GM19463 (cell line): ENCODE measurements around the gene A4GNT.
"Not testable (repeated sequence)": the region's sequence is repeated elsewhere in the genome, so short reads cannot be mapped to it uniquely, and the experiment has no call there.

Experiments
- ATAC-seq: cut with Tn5 transposase; IDR thresholded peaks from one replicate; pipeline ENCODE4 v1.9.1; 2021; ENCODE audit warnings: mild to moderate bottlenecking, moderate library complexity; ENCODE audit not compliant: unreplicated experiment

Gene A4GNT

GRCh38 chr3:138132239-138132638 lies at the start of gene A4GNT:
Gene A4GNT, minus strand, starts transcription at chr3:138132390. Its CDS starts 1,134 bp downstream, at chr3:138131256.
- ATAC-seq, result no peak

DNA sequence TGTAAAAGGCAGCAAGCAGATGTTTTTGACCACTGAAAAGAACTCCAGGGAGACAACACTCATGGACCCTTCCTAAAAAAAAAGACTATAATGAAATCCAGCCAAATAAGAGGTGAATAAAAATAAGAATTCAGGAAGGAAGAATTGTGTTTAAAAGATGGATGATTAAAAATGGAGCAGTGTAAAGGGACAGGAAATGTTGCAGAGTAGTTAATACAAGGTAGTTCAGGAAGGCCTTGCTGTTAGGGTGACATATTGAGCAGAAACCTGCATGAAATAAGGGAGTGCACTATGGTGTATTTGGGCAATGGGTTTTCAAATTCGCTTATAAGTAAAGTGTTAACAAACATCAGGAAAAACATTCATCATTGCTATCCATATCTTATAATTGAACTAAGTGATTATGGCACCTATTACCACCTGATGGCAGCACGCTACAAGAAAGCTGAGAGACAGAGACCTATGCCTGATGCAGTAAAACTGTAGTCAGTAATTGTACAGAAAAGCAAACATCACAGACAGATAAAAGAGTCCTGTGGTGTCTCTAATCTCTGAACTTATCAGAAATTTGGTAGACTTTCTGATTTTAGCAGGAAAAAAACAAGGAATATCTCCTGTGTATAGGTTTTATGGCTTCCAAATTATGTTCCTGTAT lies 48.3 kb upstream of the A4GNT start:
- peak; percentile 60 for ATAC-seq

GRCh38 chr3:138174421-138175131 lies 42.4 kb upstream of the A4GNT start, which contains the start of gene DBR1:
Gene DBR1, minus strand, starts transcription at chr3:138174921. Its CDS starts 126 bp downstream, at chr3:138174795.
- ATAC-seq, result peak; percentile 91

DNA sequence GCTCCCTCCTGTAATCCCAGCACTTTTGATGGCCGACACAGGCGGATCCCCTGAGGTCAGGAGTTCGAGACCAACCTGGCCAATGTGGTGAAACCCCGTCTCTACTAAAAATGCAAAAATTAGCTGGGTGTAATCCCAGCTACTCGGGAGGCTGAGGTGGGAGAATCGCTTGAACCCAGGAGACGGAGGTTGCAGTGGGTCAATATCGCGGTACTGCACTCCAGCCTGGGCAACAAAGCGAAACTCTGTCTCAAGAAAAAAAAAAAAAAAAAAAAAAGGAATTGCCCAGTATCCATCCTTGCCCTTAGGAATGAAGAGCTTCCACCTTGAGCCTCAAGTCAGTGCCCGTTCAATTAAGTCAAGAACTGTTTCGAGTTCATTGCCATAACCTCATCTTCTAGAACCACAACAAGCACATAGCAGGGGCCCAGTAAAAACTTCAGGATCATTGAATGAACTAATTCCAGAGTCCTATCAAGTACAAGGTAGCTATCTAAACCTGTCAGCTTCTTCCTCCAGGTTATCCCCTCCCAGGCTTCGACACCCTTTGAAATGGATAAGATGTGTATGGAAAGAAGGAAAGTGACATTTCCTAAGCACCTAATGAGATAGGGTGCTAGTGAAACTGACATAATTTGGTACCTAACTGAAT lies 41.7 kb upstream of the A4GNT start:
- ATAC-seq, result no peak

DNA sequence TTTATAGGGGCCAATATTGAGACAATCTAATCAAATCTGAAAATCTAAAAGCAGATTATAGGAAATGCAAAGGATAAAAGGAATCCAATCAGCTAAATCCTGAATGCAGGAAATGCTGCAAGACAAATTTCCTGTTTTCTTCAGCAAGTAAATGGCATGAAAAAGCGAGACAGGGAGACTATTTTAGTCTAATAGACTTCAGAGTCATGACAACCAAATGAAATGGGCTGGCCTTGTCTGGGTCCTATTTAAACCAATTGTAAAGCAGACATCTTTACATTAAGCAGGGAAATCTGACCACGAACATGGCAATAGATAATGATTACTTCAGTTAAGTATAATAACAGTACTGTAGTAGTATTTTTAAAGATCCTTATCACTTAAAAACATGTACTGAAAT lies 40.4 kb upstream of the A4GNT start:
- ATAC-seq, result no peak

DNA sequence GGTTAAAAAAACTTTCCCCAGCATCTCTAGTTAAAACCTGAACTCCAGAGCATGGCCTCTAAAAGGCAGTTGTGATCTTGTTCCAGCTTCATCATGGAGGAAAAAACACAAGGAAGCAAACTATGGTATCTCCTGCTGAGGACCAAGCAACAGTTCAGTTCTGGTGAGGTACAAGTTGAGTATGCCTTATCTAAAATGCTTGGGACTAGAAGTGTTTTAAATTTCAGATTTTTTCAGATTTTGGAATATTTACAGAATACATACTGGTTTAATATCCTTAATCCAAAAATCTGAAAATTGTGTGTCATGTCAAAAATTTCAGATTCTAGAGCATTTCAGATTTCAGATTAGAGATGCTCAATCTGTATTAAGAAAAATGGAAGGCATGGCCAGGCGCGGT lies 32.9 kb upstream of the A4GNT start:
- ATAC-seq, result no peak

- ATAC-seq, result no peak
These were observed 25.6 kb upstream of the A4GNT start for GRCh38 chr3:138157743-138158142.

DNA sequence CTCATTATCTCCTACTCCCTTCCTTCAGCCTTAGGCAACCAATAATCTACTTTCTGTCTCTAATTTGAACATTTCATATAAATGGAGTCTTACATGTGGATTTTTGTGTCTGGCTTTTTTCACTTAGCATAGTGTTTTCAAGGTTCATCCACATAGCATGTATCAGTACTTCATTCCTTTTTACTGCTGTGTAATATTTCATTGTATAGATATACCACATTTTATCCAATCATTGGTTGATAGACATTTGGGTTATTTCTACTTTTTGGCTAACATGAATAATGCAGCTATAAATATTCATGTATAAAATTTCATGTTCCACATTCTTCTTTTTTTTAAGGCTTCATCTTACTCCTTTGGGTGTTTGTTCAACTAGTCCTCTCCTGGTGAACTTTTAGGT lies 22.3 kb upstream of the A4GNT start:
- ATAC-seq, result no peak

- no peak for ATAC-seq
These were observed 16.3 kb upstream of the A4GNT start for GRCh38 chr3:138148503-138148902.

- ATAC-seq, result not testable (repeated sequence)
These were observed 10.0 kb upstream of the A4GNT start for GRCh38 chr3:138142181-138142580.

DNA sequence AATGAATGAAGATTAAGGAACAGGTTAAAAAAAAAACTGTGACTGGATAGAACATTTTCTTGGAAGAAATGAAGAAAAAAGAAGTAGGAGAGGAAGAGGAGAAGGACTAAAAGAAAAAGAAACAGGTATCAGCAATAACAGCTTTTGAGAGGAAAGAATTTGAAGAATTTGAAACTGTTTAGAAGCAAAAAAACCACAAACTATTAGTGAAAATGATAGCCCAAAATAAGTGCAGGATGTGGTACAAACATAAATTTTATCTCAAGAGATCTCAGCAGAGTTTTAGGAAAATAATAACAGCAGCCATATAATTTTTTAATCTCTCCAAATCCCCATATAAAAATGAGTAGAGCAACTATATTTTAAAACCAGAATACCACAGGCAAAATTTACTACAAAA lies 8.8 kb upstream of the A4GNT start:
- ATAC-seq, result no peak

DNA sequence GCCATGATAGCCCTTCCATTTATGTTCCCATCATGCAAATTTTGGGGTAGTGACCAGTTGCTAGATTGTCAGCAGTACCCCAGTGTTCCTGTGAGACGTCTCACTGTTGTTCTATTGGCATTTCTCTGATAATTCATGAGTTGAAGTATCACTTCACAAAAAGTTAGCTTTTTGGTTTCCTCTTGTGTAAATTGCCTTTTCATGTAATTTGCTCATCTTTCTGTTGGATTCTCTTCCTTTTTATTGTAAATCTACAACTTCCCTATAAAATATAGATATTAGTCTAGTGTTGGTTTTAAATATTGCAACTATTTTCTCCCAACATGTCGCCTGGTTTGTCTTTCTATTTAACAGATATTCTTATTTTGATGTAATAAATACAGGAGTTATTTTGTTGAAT lies 7.5 kb upstream of the A4GNT start:
- ATAC-seq, result no peak

DNA sequence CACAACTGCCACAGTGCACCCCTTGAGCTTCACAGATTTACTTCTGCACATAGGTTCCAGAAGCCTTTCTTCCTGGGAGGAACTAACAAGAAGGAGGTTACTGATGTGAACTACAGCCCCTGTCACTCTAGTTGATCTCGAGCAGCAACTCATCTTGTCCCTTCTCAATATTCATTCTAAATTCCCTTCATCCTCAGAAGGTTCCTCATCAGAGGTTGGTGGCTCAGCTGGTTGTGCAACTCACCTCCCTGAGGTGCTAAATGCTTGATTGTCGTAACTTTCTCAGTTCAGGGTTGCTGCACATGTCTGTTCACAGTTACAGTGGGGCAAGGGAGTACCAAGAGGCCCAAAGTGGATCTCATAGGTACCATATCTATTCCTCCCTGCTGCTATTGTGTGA lies 5.7 kb upstream of the A4GNT start:
- no peak for ATAC-seq

DNA sequence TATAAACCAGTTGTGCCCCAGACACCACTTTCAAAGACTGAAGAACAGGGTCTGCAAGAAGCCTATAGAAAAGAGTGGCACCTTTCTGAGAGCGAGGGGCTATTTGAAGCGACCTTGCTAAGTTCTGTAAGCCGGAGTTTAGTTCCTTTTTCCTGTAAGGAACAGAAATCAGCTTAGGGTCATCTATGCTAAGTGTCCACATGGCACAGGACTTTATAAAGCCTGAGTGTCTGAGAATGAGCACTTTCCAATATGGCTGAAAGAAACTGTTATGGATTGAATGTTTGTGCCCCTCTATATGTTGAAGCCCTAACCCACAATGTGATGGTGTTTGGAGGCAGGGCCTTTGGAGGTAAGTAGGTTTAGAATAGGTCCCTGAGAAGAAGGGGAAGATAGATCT lies 4.0 kb upstream of the A4GNT start:
- no peak for ATAC-seq

- no peak for ATAC-seq
These were observed 3.6 kb upstream of the A4GNT start for GRCh38 chr3:138135833-138136194.

DNA sequence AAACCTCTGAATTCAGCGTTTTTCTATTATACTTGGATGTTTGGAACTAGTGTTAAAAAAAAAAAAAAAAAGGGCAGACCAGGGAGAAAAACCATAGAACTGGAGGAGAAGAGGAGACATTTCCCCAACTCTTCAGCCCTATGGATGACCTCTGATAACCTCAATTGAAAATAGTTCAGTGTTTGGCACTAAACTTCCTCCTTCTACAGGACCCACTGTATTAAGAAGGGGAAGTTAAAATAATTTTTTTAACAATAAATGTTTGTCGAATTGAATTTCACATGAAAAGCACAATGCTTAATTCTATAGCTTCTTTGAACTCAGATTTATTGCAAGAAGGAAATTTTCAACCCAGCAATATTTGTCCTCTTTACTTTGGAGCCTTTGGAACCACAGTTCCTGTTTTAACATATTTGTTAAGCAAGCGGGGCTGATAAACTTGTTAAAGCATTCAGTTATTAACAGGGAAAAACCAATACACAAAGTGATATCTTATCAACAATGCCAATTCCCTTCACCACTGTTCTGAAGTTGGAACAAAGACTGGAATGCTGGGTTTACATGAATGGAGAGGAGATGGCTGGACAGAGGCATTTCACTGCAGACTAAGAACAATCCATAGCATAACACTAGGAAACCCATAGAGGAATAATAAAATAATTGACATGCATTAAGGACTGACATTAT lies 3.1 kb upstream of the A4GNT start:
- ATAC-seq, result no peak

GRCh38 chr3:138127636-138128365 lies 4.4 kb downstream of the A4GNT start:
- no peak for ATAC-seq

DNA sequence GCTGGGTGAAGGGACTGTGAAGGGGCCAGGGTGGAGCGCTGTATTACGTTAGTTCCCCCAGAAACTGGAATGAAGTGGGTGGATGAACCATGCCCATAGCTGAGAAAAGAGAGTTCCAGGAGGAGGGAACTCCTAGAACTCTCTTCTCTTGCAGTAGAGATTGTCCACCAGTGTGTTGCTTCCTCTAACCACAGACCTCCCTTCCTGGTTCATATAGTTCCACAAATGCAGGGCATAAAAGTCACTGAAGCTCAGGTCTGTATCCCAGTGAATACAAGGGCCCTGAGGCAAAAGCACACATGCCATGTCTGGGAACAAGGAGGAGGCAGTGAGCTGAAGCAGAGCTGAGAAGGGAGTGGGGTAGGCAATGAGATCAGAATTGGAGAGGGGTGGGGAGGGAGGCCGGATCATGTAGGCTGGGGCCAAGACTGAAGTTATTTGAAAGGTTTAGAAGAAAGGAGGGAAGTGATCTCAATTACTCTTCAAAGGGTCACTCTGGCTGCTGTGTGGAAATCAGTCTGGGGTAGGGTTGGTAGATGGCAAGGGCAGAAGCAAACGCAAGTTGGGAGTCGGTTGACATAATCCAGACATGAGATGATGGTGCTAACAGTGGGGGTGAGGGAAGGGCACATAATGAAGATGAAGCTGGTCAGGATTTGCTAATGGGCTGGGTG lies 6.5 kb downstream of the A4GNT start:
- no peak for ATAC-seq

DNA sequence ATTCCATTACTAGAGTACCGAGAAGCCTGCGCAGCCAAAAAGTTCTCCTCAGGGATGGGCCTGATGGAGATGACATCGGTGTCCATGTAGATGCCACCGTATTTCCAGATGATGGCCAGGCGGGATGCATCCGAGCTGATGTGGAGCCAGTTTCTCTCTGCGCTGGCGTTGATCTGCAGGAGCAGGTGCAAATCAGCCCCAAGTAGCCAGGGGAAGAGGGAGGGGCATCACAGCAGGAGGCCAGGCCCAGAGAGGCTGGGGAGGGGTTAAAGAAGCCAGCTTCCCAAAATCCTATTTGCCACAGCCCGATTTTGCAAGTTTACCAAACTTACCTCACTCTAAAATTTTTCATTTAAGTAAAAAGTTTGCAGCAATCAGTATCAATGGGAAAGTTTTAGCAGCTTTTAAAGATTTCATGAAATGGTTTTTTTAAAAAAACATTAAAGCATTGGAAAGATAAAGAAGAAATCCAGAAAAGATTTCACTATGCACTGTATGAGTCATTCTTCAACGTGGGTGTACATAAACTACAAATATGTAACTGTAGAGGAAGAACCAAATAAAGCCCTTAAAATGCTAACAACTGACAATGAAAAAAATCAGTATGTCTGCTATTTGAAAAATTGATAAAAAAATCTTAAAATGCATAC lies 7.4 kb downstream of the A4GNT start:
- no peak for ATAC-seq

DNA sequence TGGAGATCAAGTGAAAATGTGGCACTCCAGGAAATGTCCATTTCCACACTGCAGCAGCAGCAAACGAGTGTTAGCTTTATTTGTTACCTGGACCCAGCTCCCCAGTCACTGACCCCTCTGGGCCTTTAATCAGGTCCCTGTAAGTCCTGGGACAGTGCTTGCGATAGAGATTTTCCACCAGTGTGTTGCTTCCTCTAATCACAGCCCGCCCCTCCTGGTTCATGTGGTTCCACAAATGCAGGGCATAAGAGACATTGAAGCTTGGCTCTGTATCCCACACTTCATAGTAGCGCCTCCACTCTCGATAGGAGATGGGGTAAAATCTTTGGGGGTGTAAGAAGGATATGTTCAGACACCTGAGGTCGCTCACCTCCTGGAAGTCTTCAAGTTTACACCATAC lies 8.0 kb downstream of the A4GNT start:
- ATAC-seq, result no peak
